B cell (primary cell): ENCODE results near the gene RAB5B.

Source experiments
- CTCF ChIP-seq: fragments of 200-600 bp; IDR thresholded peaks from one replicate; pipeline ENCODE4 v1.8.0; 2022; ENCODE audit warnings: antibody characterized with exemption, mild to moderate bottlenecking
- EZH2 ChIP-seq: IDR thresholded peaks from 2 replicates; pipeline ENCODE4 v1.6.1; 2012; ENCODE audit warnings: borderline replicate concordance, low read depth, mild to moderate bottlenecking, moderate library complexity, low read length; ENCODE audit not compliant: insufficient read depth, poor library complexity, severe bottlenecking

- TF ChIP-seq CTCF (no peak), EZH2 (no peak)
Measured at GRCh38 chr12:56040151-56040550, 66.3 kb downstream of the RAB5B start.
